ENCODE results near the gene KCNC3. TPM values are rescaled to one million over a fixed set of nuclear protein-coding genes. Genes with fewer than 3 reads are reported as not detected.

Gene KCNC3
- total and polyA plus RNA-seq, 4 donors: 0.56 to 1.6 (median 1.1) TPM

- DNase-seq (ENCODE audit: low spot score): peak; percentile 67
- 84% methylated on average over 9 of the region's 9 CpGs for WGBS
- peaks cover 15 to 49% (median 26%) of the 10 kb centered on the region in 4 donors for H3K36me3 ChIP-seq (ENCODE audit: control insufficient read depth in 4 of 4, insufficient read depth in 3 of 4, low read depth in 1 of 4, low read length in 3 of 4)
- H3K27ac ChIP-seq (ENCODE audit: low read depth in 1 of 2, low read length in 2 of 2): no peak overlapping the region
- H3K4me1 ChIP-seq (ENCODE audit: control insufficient read depth in 4 of 4, insufficient read depth in 4 of 4, low read length in 3 of 4): peaks cover 0 to 3% (median 0%) of the 10 kb centered on the region in 4 donors
- no peak overlapping the region for H3K4me3 ChIP-seq (ENCODE audit: low read depth in 1 of 3, low read length in 3 of 3)
- no peaks in the 10 kb centered on the region for H3K9me3 ChIP-seq (ENCODE audit: control insufficient read depth in 4 of 4, low read length in 3 of 4)
- no peak overlapping the region for H3K9ac ChIP-seq (ENCODE audit: low read depth in 1 of 2, low read length in 2 of 2)
- no peaks in the 10 kb centered on the region for H3K27me3 ChIP-seq (ENCODE audit: control insufficient read depth in 4 of 4, insufficient read depth in 4 of 4, low read length in 3 of 4)
- TF ChIP-seq YY1 (IDR thresholded peaks at IDR 0.05): no peak
- TF ChIP-seq ZBTB33 (IDR thresholded peaks at IDR 0.05): no peak
- no peak for TF ChIP-seq REST (IDR thresholded peaks at IDR 0.05)
- no peak for TF ChIP-seq RXRA (IDR thresholded peaks at IDR 0.05)
- TF ChIP-seq MAX (IDR thresholded peaks at IDR 0.05): no peak
- TF ChIP-seq FOXA2 (IDR thresholded peaks at IDR 0.05): no peak
- no peak for TF ChIP-seq SP1 (IDR thresholded peaks at IDR 0.05)
- TF ChIP-seq, protein P1, sequence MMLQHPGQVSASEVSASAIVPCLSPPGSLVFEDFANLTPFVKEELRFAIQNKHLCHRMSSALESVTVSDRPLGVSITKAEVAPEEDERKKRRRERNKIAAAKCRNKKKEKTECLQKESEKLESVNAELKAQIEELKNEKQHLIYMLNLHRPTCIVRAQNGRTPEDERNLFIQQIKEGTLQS (IDR thresholded peaks at IDR 0.05): no peak
- no peak for TF ChIP-seq JUND (IDR thresholded peaks at IDR 0.05)
- TF ChIP-seq, protein P2, sequence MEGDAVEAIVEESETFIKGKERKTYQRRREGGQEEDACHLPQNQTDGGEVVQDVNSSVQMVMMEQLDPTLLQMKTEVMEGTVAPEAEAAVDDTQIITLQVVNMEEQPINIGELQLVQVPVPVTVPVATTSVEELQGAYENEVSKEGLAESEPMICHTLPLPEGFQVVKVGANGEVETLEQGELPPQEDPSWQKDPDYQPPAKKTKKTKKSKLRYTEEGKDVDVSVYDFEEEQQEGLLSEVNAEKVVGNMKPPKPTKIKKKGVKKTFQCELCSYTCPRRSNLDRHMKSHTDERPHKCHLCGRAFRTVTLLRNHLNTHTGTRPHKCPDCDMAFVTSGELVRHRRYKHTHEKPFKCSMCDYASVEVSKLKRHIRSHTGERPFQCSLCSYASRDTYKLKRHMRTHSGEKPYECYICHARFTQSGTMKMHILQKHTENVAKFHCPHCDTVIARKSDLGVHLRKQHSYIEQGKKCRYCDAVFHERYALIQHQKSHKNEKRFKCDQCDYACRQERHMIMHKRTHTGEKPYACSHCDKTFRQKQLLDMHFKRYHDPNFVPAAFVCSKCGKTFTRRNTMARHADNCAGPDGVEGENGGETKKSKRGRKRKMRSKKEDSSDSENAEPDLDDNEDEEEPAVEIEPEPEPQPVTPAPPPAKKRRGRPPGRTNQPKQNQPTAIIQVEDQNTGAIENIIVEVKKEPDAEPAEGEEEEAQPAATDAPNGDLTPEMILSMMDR (IDR thresholded peaks at IDR 0.05; ENCODE audit: low read depth, low read length, missing input control): no peak
- no peak for TF ChIP-seq NR2F2 (IDR thresholded peaks at IDR 0.05)
- TF ChIP-seq HNF4A (conservative IDR thresholded peaks at IDR 0.05): no peak
- TF ChIP-seq HNF4G (IDR thresholded peaks at IDR 0.05): no peak
- no peak for TF ChIP-seq FOXA1 (IDR thresholded peaks at IDR 0.05)
- TF ChIP-seq TAF1 (conservative IDR thresholded peaks at IDR 0.05): no peak
- no peak for TF ChIP-seq GABPA (IDR thresholded peaks at IDR 0.05 in 1 of 2, conservative IDR thresholded peaks at IDR 0.05 in 1 of 2)
Measured at GRCh38 chr19:50377517-50377916, 48.3 kb upstream of the KCNC3 start.

DNA sequence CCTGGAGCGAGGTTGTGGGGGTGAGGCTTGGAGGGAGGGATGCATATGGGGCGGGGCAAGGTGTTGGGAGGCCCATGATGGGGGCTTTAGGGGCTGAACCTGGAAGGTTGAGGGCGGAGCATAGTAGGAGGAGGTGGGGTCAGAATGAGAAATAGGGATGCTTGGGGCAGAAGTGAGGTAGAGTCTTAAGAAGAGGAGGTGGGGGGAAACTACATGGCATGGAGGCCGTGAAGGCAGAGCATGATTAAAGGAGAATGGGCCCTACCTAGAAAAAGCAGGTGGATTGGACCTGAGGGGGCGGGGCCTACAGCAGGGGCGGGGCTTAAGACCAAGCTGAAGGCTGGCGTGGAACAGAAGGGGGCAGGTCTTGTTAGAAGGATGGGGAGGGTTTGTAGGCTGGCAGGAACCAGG lies 47.9 kb upstream of the KCNC3 start:
- H3K4me3 ChIP-seq (ENCODE audit: low read depth in 1 of 3, low read length in 3 of 3): peak overlapping the region in 1 of 3 donors; percentile 75
- no peak overlapping the region for H3K27ac ChIP-seq (ENCODE audit: low read depth in 1 of 2, low read length in 2 of 2)
- 56% methylated on average over 7 of the region's 7 CpGs for WGBS
- DNase-seq (ENCODE audit: low spot score): peak; percentile 87
- H3K9me3 ChIP-seq (ENCODE audit: control insufficient read depth in 4 of 4, low read length in 3 of 4): no peaks in the 10 kb centered on the region
- H3K36me3 ChIP-seq (ENCODE audit: control insufficient read depth in 4 of 4, insufficient read depth in 3 of 4, low read depth in 1 of 4, low read length in 3 of 4): peaks cover 13 to 44% (median 26%) of the 10 kb centered on the region in 4 donors
- no peak overlapping the region for H3K9ac ChIP-seq (ENCODE audit: low read depth in 1 of 2, low read length in 2 of 2)
- no peaks in the 10 kb centered on the region for H3K27me3 ChIP-seq (ENCODE audit: control insufficient read depth in 4 of 4, insufficient read depth in 4 of 4, low read length in 3 of 4)
- TF ChIP-seq NR2F2 (IDR thresholded peaks at IDR 0.05): no peak
- no peak for TF ChIP-seq YY1 (IDR thresholded peaks at IDR 0.05)
- no peak for TF ChIP-seq FOXA2 (IDR thresholded peaks at IDR 0.05)
- no peak for TF ChIP-seq FOXA1 (IDR thresholded peaks at IDR 0.05)
- TF ChIP-seq RXRA (IDR thresholded peaks at IDR 0.05): no peak
- peaks cover 0 to 3% (median 0%) of the 10 kb centered on the region in 4 donors for H3K4me1 ChIP-seq (ENCODE audit: control insufficient read depth in 4 of 4, insufficient read depth in 4 of 4, low read length in 3 of 4)
